ENCODE results near the gene HRH3.

The HRH3 gene

GRCh38 chr20:62182469-62183425 is 37.3 kb downstream of the HRH3 start, which contains the start of gene MTG2 (continued):
- no peak for TF ChIP-seq ZNF280C (tag by site-specific recombination; IDR thresholded peaks at IDR 0.05)
- TF ChIP-seq ZNF366 (tag by site-specific recombination; conservative IDR thresholded peaks at IDR 0.05) = peak; percentile 95
- no peak for TF ChIP-seq KLF10 (tag by site-specific recombination; IDR thresholded peaks at IDR 0.05)
- no peak for TF ChIP-seq BCL6B (tag by site-specific recombination; IDR thresholded peaks at IDR 0.05)
- TF ChIP-seq IKZF3 (tag by site-specific recombination; IDR thresholded peaks at IDR 0.05) = no peak; the same call in 1 of the 2 replicates
- peak; percentile 53; the same call in 1 of the 2 replicates for TF ChIP-seq CTCF (tag by site-specific recombination; IDR thresholded peaks at IDR 0.05)
- TF ChIP-seq SALL2 (tag by site-specific recombination; IDR thresholded peaks at IDR 0.05; ENCODE audit: borderline replicate concordance) = no peak
- TF ChIP-seq ZNF555 (tag by site-specific recombination; conservative IDR thresholded peaks at IDR 0.05) = no peak
- TF ChIP-seq OVOL3 (tag by site-specific recombination; IDR thresholded peaks at IDR 0.05) = no peak
- peak; percentile 86 for TF ChIP-seq ZXDB (tag by site-specific recombination; IDR thresholded peaks at IDR 0.05)
- TF ChIP-seq HIC1 (tag by site-specific recombination; IDR thresholded peaks at IDR 0.05) = 0 out of 2 replicates have a peak, but pooled peaks have one; percentile 32
- no peak for TF ChIP-seq ZNF398 (tag by site-specific recombination; IDR thresholded peaks at IDR 0.05)
- peak; percentile 77; the same call in 1 of the 2 replicates for TF ChIP-seq ZNF394 (tag by site-specific recombination; IDR thresholded peaks at IDR 0.05; ENCODE audit: borderline replicate concordance)
- no peak for TF ChIP-seq ZNF132 (tag by site-specific recombination; IDR thresholded peaks at IDR 0.05; ENCODE audit: borderline replicate concordance)
- peak; percentile 51; the same call in 1 of the 2 replicates for TF ChIP-seq PBX3 (CRISPR knock-in tag; IDR thresholded peaks at IDR 0.05)
- TF ChIP-seq ZNF777 (tag by site-specific recombination; IDR thresholded peaks at IDR 0.05; ENCODE audit: borderline replicate concordance) = 0 out of 2 replicates have a peak, but pooled peaks have one; percentile 23
- TF ChIP-seq ZNF645 (tag by site-specific recombination; IDR thresholded peaks at IDR 0.05) = no peak
- TF ChIP-seq ZNF391 (tag by site-specific recombination; IDR thresholded peaks at IDR 0.05; ENCODE audit: borderline replicate concordance, low read depth) = peak; percentile 53; the same call in 1 of the 2 replicates
- TF ChIP-seq ZNF596 (tag by site-specific recombination; IDR thresholded peaks at IDR 0.05) = no peak
- no peak for TF ChIP-seq ZNF521 (tag by site-specific recombination; IDR thresholded peaks at IDR 0.05)
- peak; percentile 82; the same call in 1 of the 2 replicates for TF ChIP-seq KLF17 (tag by site-specific recombination; IDR thresholded peaks at IDR 0.05)

Measured in HEK293 (cell line).